DMS153 treated with DMSO at 0.1 percent for 48 hours (cell line): ENCODE data around the gene FAM151B.

Experiments used
- DNase-seq: peaks from one replicate; lab custom pipeline; 2025; ENCODE audit not compliant: unreplicated experiment; lab: John Stamatoyannopoulos, UW

Gene FAM151B

GRCh38 chr5:80584770-80585169 lies 96.9 kb downstream of the FAM151B start:
- DNase-seq = no peak

DNA sequence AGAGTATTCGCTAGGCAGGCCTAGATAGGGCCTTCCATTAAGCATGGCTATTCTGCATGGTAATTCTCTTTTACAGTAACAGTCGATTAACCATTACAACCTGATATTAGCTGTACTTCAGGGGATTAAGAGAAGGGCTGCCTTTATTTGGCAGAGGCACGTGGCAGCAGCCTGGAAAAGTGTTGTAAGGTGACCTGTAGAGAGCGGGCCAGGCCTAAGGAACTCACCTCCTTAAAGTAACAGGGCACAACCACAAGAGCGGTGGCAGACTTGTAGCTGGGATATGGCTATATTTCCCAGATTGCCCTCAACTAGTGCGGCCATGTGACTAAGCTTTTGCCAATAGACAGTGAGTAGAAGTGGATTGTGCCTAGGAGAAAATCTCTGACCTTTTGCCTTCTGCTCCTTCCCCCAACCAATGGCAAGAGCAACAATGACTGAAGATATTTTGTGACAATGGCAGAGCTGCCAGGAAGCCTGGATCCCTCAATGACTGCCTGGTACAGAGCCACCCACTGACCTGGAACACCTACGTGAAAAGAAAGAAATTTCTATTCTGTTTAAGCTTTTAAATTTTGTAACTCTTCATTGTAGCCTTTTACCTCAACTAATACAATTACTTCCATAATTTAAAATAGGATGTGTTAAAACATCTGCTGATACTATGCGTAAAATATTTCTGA lies 101.1 kb downstream of the FAM151B start:
- DNase-seq = no peak

DNA sequence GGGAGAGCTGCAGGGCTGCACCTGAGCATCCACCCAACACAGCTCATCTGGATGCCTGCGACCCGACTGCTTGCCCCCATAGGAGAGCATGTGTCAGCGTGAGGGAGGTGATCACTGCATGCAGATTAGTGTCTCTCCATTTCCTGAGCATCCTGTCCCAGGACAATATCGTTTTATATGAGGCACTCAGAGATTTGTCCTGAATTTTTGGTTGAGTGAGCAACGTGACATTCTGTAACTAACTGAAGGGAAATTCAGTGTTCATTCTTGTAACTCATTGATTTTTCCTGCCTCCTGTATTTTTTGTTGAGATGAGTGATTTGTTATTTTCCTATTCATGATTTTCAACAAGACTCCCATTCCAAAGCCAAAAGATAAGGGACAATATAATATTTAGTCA lies 102.9 kb downstream of the FAM151B start:
- no peak for DNase-seq

DNA sequence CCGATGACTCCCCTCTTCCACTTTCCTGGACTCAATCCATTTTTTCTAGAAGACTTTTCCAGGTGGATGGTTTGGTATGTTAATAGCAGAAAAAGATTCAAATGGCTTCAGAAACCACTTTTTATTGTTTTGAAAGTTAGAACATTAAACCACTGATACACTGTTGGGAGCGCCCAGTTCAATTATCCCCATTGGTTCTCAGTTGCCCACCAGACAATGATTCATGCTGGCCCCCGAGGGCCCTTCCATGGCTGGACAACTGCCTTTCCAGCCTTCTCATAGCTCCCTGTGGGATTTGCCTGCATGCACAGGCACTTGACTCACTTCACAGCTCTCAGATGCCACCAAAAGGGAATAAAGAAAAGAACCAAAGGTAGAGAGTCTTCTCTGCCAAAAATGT lies 103.5 kb downstream of the FAM151B start:
- no peak for DNase-seq

GRCh38 chr5:80592105-80592504 lies 104.2 kb downstream of the FAM151B start:
- DNase-seq = no peak
